BJ (cell line): ENCODE measurements around the gene GADL1. TPM values are rescaled to one million over a fixed set of nuclear protein-coding genes. Genes with fewer than 3 reads are reported as not detected.

Experiments
- CTCF ChIA-PET: fragments of 350-600 bp; formaldehyde crosslinking; extraction: SDS; loops from one replicate; lab custom pipeline; 2021; ENCODE audit warnings: antibody characterized with exemption, inconsistent platforms; lab: Yijun Ruan, JAX
- POLR2A ChIA-PET: fragments of 300-600 bp; sonication (Branson Sonifier 250); formaldehyde crosslinking; extraction: SDS; loops from one replicate; lab custom pipeline; 2021; ENCODE audit warnings: antibody characterized with exemption; lab: Charles Lee
- DNase-seq: peaks from one replicate; pipeline ENCODE4 v3.0.0-alpha.2; 2011; ENCODE audit warnings: low read depth
- H3K27me3 ChIP-seq: 2 replicates; pipeline ENCODE4 v1.6.0; 2011; ENCODE audit warnings: low read length; ENCODE audit not compliant: control insufficient read depth, insufficient read depth
- H3K36me3 ChIP-seq: 2 replicates; pipeline ENCODE4 v1.5.1; 2011; ENCODE audit warnings: low read length; ENCODE audit not compliant: control insufficient read depth, insufficient read depth
- H3K4me3 ChIP-seq: 2 replicates; pipeline ENCODE4 v1.5.1; 2011; ENCODE audit warnings: low read depth, mild to moderate bottlenecking, control low read depth, low read length
- polyA plus RNA-seq: library from polyadenylated mRNA; depleted of rRNA; stranded (reverse); fragments of >200 nt; gene quantifications from 2 replicates; pipeline ENCODE4 v1.2.3, GENCODE V29; 2011
- TF ChIP-seq, protein P1 (sequence below): IDR thresholded peaks from 2 replicates; pipeline ENCODE4 v1.5.1; 2011; ENCODE audit warnings: low read depth, mild to moderate bottlenecking, control low read depth, inconsistent platforms, low read length, moderate library complexity; ENCODE audit not compliant: insufficient read depth

Gene GADL1
- polyA plus RNA-seq, 1 experiment = not detected

DNA sequence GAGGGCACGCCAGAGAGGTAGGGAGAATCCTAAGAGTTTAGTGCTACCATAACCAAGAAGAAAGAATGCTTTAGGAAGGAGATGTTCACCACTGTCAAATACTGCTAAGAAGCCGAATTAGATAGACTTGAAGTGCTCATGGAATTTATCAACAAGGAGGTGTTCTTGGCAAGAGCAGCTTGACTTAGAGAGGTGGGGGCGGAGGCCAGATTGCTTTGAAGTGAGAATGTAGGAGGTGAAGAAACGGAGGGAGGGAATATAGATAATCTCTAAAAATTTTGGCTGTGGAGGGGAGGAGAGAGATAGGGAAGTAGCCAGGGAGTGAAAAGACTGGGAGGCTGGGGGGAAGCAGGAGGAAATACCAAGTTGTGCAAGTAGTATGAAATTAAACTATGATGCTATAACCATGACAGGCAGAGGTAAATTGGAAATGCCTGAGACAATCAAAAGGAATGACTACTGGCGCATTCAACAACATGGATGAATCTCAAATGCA, 35.5 kb downstream of the GADL1 start:
- no peaks in the 10 kb centered on the region; the same call in 1 of the 2 replicates for H3K27me3 ChIP-seq
- H3K36me3 ChIP-seq = no peaks in the 10 kb centered on the region
- POLR2A ChIA-PET = no interaction called here
- TF ChIP-seq, protein P1, sequence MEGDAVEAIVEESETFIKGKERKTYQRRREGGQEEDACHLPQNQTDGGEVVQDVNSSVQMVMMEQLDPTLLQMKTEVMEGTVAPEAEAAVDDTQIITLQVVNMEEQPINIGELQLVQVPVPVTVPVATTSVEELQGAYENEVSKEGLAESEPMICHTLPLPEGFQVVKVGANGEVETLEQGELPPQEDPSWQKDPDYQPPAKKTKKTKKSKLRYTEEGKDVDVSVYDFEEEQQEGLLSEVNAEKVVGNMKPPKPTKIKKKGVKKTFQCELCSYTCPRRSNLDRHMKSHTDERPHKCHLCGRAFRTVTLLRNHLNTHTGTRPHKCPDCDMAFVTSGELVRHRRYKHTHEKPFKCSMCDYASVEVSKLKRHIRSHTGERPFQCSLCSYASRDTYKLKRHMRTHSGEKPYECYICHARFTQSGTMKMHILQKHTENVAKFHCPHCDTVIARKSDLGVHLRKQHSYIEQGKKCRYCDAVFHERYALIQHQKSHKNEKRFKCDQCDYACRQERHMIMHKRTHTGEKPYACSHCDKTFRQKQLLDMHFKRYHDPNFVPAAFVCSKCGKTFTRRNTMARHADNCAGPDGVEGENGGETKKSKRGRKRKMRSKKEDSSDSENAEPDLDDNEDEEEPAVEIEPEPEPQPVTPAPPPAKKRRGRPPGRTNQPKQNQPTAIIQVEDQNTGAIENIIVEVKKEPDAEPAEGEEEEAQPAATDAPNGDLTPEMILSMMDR = no peak
- CTCF ChIA-PET = no interaction called here
- H3K4me3 ChIP-seq = no peak overlapping the region
- no peak for DNase-seq

DNA sequence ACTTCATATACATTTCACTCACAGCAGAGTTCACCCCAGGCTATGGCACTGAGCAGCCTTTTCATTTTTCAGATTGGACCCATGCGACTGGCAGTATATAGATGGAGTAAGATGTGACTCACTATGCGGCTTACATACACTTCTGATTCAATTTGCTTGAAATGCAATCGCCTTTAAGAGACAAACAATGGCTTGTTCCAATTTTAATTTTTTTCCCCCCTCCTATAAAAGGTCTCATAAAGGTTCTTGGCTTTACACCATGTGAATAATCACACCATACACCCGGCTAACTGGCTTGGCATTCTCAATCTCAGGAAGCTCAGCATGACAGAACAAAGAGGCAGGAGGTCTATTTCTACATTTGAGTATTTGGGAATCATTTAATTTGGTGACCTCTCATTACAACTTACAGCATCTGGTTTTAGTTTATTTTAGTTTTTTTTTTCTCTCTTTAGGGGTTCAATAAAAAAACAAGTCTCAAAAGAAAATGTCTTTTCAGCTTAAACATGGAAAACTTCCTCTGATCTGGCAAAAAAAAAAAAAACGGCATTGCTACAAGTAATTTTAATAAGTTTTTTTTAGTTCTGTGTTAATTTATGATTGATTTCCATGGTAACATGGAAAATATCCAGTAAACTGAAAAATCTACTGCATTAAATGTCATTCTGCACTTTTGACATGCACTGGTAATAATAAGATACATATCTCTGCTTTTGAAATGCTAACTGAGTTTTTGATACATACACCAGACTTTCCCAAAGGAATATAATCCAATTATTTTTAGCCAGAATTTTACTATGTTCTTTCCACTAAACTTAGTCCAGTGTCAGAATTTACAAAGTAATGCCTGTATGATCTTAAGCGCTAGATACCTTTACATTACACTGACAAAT, 38.8 kb downstream of the GADL1 start:
- Histone ChIP-seq H3K36me3 (no peaks in the 10 kb centered on the region), H3K4me3 (no peak overlapping the region), H3K27me3 (no peaks in the 10 kb centered on the region)
- no peak for DNase-seq
- CTCF ChIA-PET = no interaction called here
- TF ChIP-seq, protein P1 = no peak
- POLR2A ChIA-PET = no interaction called here

DNA sequence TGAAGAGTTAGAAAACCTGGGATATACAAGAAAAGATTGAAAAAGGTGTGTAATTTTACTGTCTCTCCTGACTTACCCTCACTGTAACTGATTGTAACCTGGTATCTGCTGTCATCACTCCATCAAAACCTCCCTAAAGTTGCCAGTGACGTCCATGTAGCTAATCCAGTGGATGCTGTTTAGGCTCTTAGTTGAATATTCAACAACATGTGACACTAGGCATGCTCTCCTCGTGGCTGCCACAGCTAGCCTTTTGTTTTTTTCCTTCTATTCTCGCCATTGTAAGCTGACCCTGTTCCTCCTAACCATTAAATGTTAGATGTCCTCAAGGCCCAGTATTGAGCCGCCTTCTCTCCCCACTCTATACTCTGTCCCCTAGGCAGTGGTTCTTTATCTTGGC, 41.6 kb downstream of the GADL1 start:
- Histone ChIP-seq H3K4me3 (no peak overlapping the region), H3K36me3 (no peaks in the 10 kb centered on the region), H3K27me3 (no peaks in the 10 kb centered on the region)
- no peak for DNase-seq
- TF ChIP-seq, protein P1 = no peak
- ChIA-PET POLR2A (no interaction called here), CTCF (no interaction called here)

DNA sequence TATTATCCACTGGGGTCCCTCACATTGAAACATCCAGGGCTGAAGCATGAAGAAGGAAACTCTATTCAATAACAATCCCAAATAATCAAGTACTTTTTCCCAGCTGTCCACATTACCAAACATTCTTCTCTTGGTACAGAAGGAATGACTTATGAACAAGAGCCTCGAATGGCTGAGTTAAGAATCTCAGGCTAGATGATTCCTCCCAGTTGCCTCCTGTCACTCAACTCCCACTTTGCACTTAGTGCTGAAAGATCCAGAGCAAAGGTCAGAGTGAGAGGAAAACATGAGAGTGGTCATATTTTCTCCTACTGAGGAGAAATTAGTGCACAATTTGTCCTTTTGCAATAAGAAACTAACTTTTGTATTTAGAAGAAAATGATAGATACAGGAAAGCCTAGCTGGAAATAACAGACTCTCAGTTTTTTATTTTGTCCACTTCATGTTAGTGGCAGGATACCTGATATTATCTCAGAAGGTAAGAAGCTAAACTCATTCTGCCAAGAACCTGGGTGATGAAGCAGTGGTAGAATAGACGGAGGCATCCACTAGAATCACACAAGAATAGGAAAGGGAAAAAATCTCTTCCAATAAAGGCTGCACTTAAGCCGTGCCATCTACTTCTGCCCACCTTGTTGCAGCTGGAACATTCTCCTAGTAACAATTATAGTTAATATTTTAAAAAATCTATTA, 46.2 kb downstream of the GADL1 start:
- H3K36me3 ChIP-seq = no peaks in the 10 kb centered on the region
- no peak overlapping the region for H3K4me3 ChIP-seq
- CTCF ChIA-PET = interaction anchor here (1.3 kb wide), 1 partner anchor 11 kb away, joined by 3 read pairs; no protein-coding TSS in a partner anchor
- DNase-seq = no peak
- no peaks in the 10 kb centered on the region for H3K27me3 ChIP-seq
- POLR2A ChIA-PET = no interaction called here
- TF ChIP-seq, protein P1 = no peak

DNA sequence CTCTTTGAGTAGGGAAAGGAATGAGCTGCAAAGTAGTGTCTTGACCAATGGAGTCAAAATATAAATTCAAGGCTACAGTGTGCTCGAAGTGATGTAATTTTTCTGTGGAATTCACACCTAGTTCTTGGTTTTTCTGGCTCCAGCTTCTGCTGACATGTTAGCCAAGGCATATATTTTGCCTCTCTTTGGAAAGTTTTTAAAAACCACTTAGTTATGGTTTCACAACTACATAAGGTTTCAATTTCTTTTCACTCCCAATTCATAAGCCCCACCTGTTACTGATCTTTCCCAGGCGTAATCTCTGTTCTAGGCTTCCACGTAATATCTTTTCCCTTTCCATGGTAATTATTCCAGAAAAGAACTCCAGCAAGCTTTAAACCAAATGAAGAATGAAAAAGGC, 46.9 kb downstream of the GADL1 start:
- DNase-seq = no peak
- TF ChIP-seq, protein P1 = no peak
- no peaks in the 10 kb centered on the region for H3K27me3 ChIP-seq
- no peak overlapping the region for H3K4me3 ChIP-seq
- POLR2A ChIA-PET = no interaction called here
- CTCF ChIA-PET = interaction anchor here (1.3 kb wide), 1 partner anchor 10 kb away, joined by 3 read pairs; no protein-coding TSS in a partner anchor
- no peaks in the 10 kb centered on the region for H3K36me3 ChIP-seq
